H9 (cell line): ENCODE measurements around the gene TMEM106A. TPM values are rescaled to one million over a fixed set of nuclear protein-coding genes. Genes with fewer than 3 reads are reported as not detected.

Source experiments
- DNase-seq: peaks from one replicate; pipeline ENCODE4 v3.0.0-alpha.2; 2017
- H2AFZ ChIP-seq: one replicate; pipeline ENCODE4 v1.6.1; 2013; ENCODE audit warnings: mild to moderate bottlenecking, low read length, control low read depth, moderate library complexity
- H2AK5ac ChIP-seq: 2 replicates; pipeline ENCODE4 v1.6.1; 2013; ENCODE audit warnings: low read length, control low read depth, mixed read lengths; ENCODE audit not compliant: insufficient read length
- H2BK120ac ChIP-seq: one replicate; pipeline ENCODE4 v1.6.1; 2013; ENCODE audit warnings: low read depth, mild to moderate bottlenecking, low read length, control low read depth, inconsistent platforms; ENCODE audit not compliant: poor library complexity, severe bottlenecking
- H2BK12ac ChIP-seq: 2 replicates; pipeline ENCODE4 v1.6.1; 2013; ENCODE audit warnings: low read length, control low read depth, mixed read lengths, low read depth; ENCODE audit not compliant: insufficient read length
- H2BK15ac ChIP-seq: 2 replicates; pipeline ENCODE4 v1.6.1; 2013; ENCODE audit warnings: low read depth, low read length, control low read depth
- H2BK20ac ChIP-seq: one replicate; pipeline ENCODE4 v1.6.1; 2013; ENCODE audit warnings: low read depth, mild to moderate bottlenecking, low read length, control low read depth, inconsistent platforms; ENCODE audit not compliant: poor library complexity, severe bottlenecking
- H2BK5ac ChIP-seq: 2 replicates; pipeline ENCODE4 v1.6.1; 2013; ENCODE audit warnings: low read length, control low read depth, mixed read lengths; ENCODE audit not compliant: insufficient read length
- H3K14ac ChIP-seq: 2 replicates; pipeline ENCODE4 v1.6.1; 2013; ENCODE audit warnings: low read length, control low read depth; ENCODE audit not compliant: insufficient read depth
- H3K18ac ChIP-seq: 2 replicates; pipeline ENCODE4 v1.6.1; 2013; ENCODE audit warnings: low read depth, mild to moderate bottlenecking, mixed read lengths, low read length, control low read depth; ENCODE audit not compliant: insufficient read length
- H3K23ac ChIP-seq: 2 replicates; pipeline ENCODE4 v1.6.1; 2013; ENCODE audit warnings: low read length, control low read depth, mixed read lengths, low read depth; ENCODE audit not compliant: insufficient read length
- H3K23me2 ChIP-seq: 2 replicates; pipeline ENCODE4 v1.6.1; 2013; ENCODE audit warnings: low read depth, mild to moderate bottlenecking, mixed read lengths, low read length, control low read depth; ENCODE audit not compliant: insufficient read length, poor library complexity, severe bottlenecking
- H3K27ac ChIP-seq: 2 replicates; pipeline ENCODE4 v1.5.1; 2013; ENCODE audit warnings: low read length, control low read depth, mixed read lengths, low read depth; ENCODE audit not compliant: insufficient read length
- H3K27me3 ChIP-seq: 2 replicates; pipeline ENCODE4 v1.6.1; 2013; ENCODE audit warnings: low read length, control low read depth, inconsistent platforms; ENCODE audit not compliant: insufficient read depth
- H3K4ac ChIP-seq: 2 replicates; pipeline ENCODE4 v1.6.1; 2013; ENCODE audit warnings: low read depth, mild to moderate bottlenecking, control low read depth, inconsistent platforms, low read length, moderate library complexity
- H3K4me1 ChIP-seq: 2 replicates; pipeline ENCODE4 v1.6.1; 2013; ENCODE audit warnings: low read length, control low read depth, inconsistent platforms; ENCODE audit not compliant: insufficient read depth
- H3K4me2 ChIP-seq: 2 replicates; pipeline ENCODE4 v1.6.1; 2013; ENCODE audit warnings: low read length, control low read depth, mixed read lengths; ENCODE audit not compliant: insufficient read length, insufficient read depth
- H3K56ac ChIP-seq: 2 replicates; pipeline ENCODE4 v1.6.1; 2013; ENCODE audit warnings: low read depth, mild to moderate bottlenecking, mixed read lengths, low read length, control low read depth; ENCODE audit not compliant: insufficient read length
- H3K79me1 ChIP-seq: 2 replicates; pipeline ENCODE4 v1.6.1; 2013; ENCODE audit warnings: low read depth, mild to moderate bottlenecking, moderate library complexity, low read length, control low read depth, inconsistent platforms; ENCODE audit not compliant: insufficient read depth, poor library complexity, severe bottlenecking
- H3K79me2 ChIP-seq: 2 replicates; pipeline ENCODE4 v1.6.1; 2013; ENCODE audit warnings: low read length, control low read depth, inconsistent platforms; ENCODE audit not compliant: insufficient read depth
- H3K9ac ChIP-seq: 2 replicates; pipeline ENCODE4 v1.6.1; 2013; ENCODE audit warnings: low read length, control low read depth, mixed read lengths; ENCODE audit not compliant: insufficient read length; ENCODE audit errors: extremely low read depth
- H3K9me3 ChIP-seq: one replicate; pipeline ENCODE4 v1.6.1; 2013; ENCODE audit warnings: low read depth, low read length, inconsistent platforms; ENCODE audit not compliant: control insufficient read depth
- H3T11ph ChIP-seq: one replicate; pipeline ENCODE4 v1.6.1; 2013; ENCODE audit warnings: mild to moderate bottlenecking, low read length, control low read depth, inconsistent platforms
- H4K20me1 ChIP-seq: one replicate; pipeline ENCODE4 v1.6.1; 2013; ENCODE audit not compliant: control insufficient read depth, insufficient read length, insufficient read depth
- H4K5ac ChIP-seq: 2 replicates; pipeline ENCODE4 v1.6.1; 2013; ENCODE audit warnings: low read depth, mild to moderate bottlenecking, mixed read lengths, low read length, control low read depth; ENCODE audit not compliant: insufficient read length
- H4K8ac ChIP-seq: replicated peaks from 2 replicates; pipeline ENCODE4 v1.6.1; 2013; ENCODE audit warnings: low read length, control low read depth, mixed read lengths, low read depth; ENCODE audit not compliant: insufficient read length
- H4K91ac ChIP-seq: 2 replicates; pipeline ENCODE4 v1.6.1; 2013; ENCODE audit warnings: low read depth, mild to moderate bottlenecking, moderate library complexity, mixed read lengths, low read length, control low read depth; ENCODE audit not compliant: insufficient read length
- H3K27ac Mint-ChIP-seq, 3 experiments: 2 replicates in 2 of 3; 3 replicates in 1 of 3; pipeline ENCODE4 v1.8.0; 2020 to 2021; ENCODE audit warnings: mixed read lengths in 3 of 3, mild to moderate bottlenecking in 1 of 3, moderate library complexity in 1 of 3
- H3K27me3 Mint-ChIP-seq: 2 replicates; pipeline ENCODE4 v1.8.0; 2021; ENCODE audit warnings: low read depth, mild to moderate bottlenecking, moderate library complexity, mixed read lengths
- H3K36me3 Mint-ChIP-seq, 3 experiments: 2 replicates in 2 of 3; 3 replicates in 1 of 3; pipeline ENCODE4 v1.8.0; 2020 to 2021; ENCODE audit warnings: low read depth in 3 of 3, mixed read lengths in 3 of 3; ENCODE audit not compliant: insufficient read depth in 1 of 3
- H3K4me1 Mint-ChIP-seq, 2 experiments: 2 replicates each; pipeline ENCODE4 v1.8.0; 2020; ENCODE audit warnings: mixed read lengths in 2 of 2
- H3K4me3 Mint-ChIP-seq, 2 experiments: 2 replicates in 1 of 2; 3 replicates in 1 of 2; pipeline ENCODE4 v1.8.0; 2020 to 2021; ENCODE audit warnings: mild to moderate bottlenecking in 2 of 2, mixed read lengths in 2 of 2, moderate library complexity in 1 of 2
- H3K9me3 Mint-ChIP-seq, 2 experiments: 2 replicates in 1 of 2; 3 replicates in 1 of 2; pipeline ENCODE4 v1.8.0; 2020; ENCODE audit warnings: mild to moderate bottlenecking in 2 of 2, mixed read lengths in 2 of 2, moderate library complexity in 1 of 2
- CTCF ChIP-seq: fragments of 200-600 bp; sonication (generic); conservative IDR thresholded peaks from 3 replicates; pipeline ENCODE4 v1.8.0; 2021; ENCODE audit warnings: antibody characterized with exemption, mild to moderate bottlenecking
- WGBS: extraction: QIAGEN DNeasy Blood & Tissue Kit; methylation state at CpG from one replicate; pipeline ENCODE4 v1.1.7; 2013; ENCODE audit warnings: missing lambda C conversion rate, low lambda C conversion rate, mixed read lengths; ENCODE audit not compliant: insufficient read length; ENCODE audit errors: extremely low coverage; 5-methylcytosine and 5-hydroxymethylcytosine counted together
- total RNA-seq: library from RNA; stranded (reverse); gene quantifications from 2 replicates; pipeline ENCODE4 v1.2.1, GENCODE V29; 2021

The TMEM106A gene
- total RNA-seq, 1 experiment from 2014 or later = 3.7 TPM

- Histone ChIP-seq H4K91ac (no peak overlapping the region), H2BK120ac (no peak overlapping the region), H2AK5ac (no peak overlapping the region), H3K14ac (no peak overlapping the region), H3K56ac (no peak overlapping the region), H2BK20ac (no peak overlapping the region), H3K27me3 (no peaks in the 10 kb centered on the region), H4K5ac (no peak overlapping the region), H2AFZ (no peak overlapping the region), H3K79me2 (no peaks in the 10 kb centered on the region), H2BK12ac (no peak overlapping the region), H3T11ph (no peak overlapping the region), H3K9me3 (no peaks in the 10 kb centered on the region), H3K27ac (no peak overlapping the region), H3K4ac (no peak overlapping the region), H4K20me1 (no peaks in the 10 kb centered on the region), H2BK15ac (no peak overlapping the region), H3K23me2 (no peaks in the 10 kb centered on the region), H3K4me2 (no peak overlapping the region), H4K8ac (no peak overlapping the region), H2BK5ac (no peak overlapping the region), H3K4me1 (no peaks in the 10 kb centered on the region; the same call in 1 of the 2 replicates), H3K9ac (no peak overlapping the region), H3K18ac (no peak overlapping the region), H3K23ac (no peak overlapping the region), H3K79me1 (no peaks in the 10 kb centered on the region)
- H3K36me3 Mint-ChIP-seq = peaks cover 1 to 12% (median 8%) of the 10 kb centered on the region in 3 experiments; a peak in 6 of 7 replicates
- no peak overlapping the region for H3K4me3 Mint-ChIP-seq
- H3K9me3 Mint-ChIP-seq = no peaks in the 10 kb centered on the region
- no peak for TF ChIP-seq CTCF
- H3K27me3 Mint-ChIP-seq = no peaks in the 10 kb centered on the region
- no CpG with 5 or more reads among the region's 2 CpGs for WGBS
- H3K4me1 Mint-ChIP-seq = peaks cover 5 to 6% of the 10 kb centered on the region in 2 experiments
- peak overlapping the region in 2 of 3 experiments; percentile 7 to 8; a peak in 2 of 7 replicates for H3K27ac Mint-ChIP-seq
- DNase-seq = no peak
Measured at GRCh38 chr17:43217614-43218087, 6.0 kb downstream of the TMEM106A start.
